MCF 10A (cell line): Measurements from ENCODE around the gene FARS2. TPM values are rescaled to one million over a fixed set of nuclear protein-coding genes. Genes with fewer than 3 reads are reported as not detected.

Source experiments
- BruUV-seq: library from RNA; stranded (reverse); fragments of 400-500 nt; replicated peaks from 2 replicates; lab custom pipeline; 2021; lab: Mats Ljungman, UMichigan
- CTCF ChIA-PET: fragments of 300-600 bp; sonication (Branson Sonifier 250); formaldehyde crosslinking; extraction: SDS; loops from one replicate; lab custom pipeline; 2021; ENCODE audit warnings: antibody characterized with exemption, inconsistent platforms; lab: Yijun Ruan, JAX
- POLR2A ChIA-PET: fragments of 300-600, 350-650 bp; sonication (Branson Sonifier 250); formaldehyde crosslinking; extraction: SDS; loops from one replicate; lab custom pipeline; 2020; ENCODE audit warnings: antibody characterized with exemption, inconsistent platforms; lab: Yijun Ruan, JAX
- DNase-seq: peaks from one replicate; pipeline ENCODE4 v3.0.0-alpha.2; 2018; ENCODE audit not compliant: unreplicated experiment
- H3K27ac Mint-ChIP-seq: one replicate; pipeline ENCODE4 v1.8.0; 2022; ENCODE audit warnings: mild to moderate bottlenecking, low read depth, mixed read lengths; ENCODE audit not compliant: unreplicated experiment
- H3K27me3 Mint-ChIP-seq: one replicate; pipeline ENCODE4 v1.8.0; 2022; ENCODE audit warnings: mixed read lengths; ENCODE audit not compliant: insufficient read depth, unreplicated experiment
- H3K36me3 Mint-ChIP-seq: one replicate; pipeline ENCODE4 v1.8.0; 2022; ENCODE audit warnings: mild to moderate bottlenecking, moderate library complexity, mixed read lengths; ENCODE audit not compliant: insufficient read depth, unreplicated experiment
- H3K4me1 Mint-ChIP-seq: one replicate; pipeline ENCODE4 v1.8.0; 2022; ENCODE audit warnings: mixed read lengths; ENCODE audit not compliant: insufficient read depth, unreplicated experiment
- H3K4me3 Mint-ChIP-seq: one replicate; pipeline ENCODE4 v1.8.0; 2022; ENCODE audit warnings: mild to moderate bottlenecking, moderate library complexity, mixed read lengths; ENCODE audit not compliant: unreplicated experiment
- H3K9me3 Mint-ChIP-seq: one replicate; pipeline ENCODE4 v1.8.0; 2022; ENCODE audit warnings: mixed read lengths; ENCODE audit not compliant: unreplicated experiment
- CTCF ChIP-seq: fragments of 200-600 bp; IDR thresholded peaks from one replicate; pipeline ENCODE4 v1.8.0; 2022; ENCODE audit warnings: antibody characterized with exemption, mild to moderate bottlenecking; ENCODE audit not compliant: unreplicated experiment
- intact Hi-C: fragments of 100-400 bp; cut with micrococcal nuclease; formaldehyde crosslinking; loops from 2 replicates; pipeline ENCODE4 v1.14.1; 2022
- total RNA-seq: library from RNA; stranded (reverse); gene quantifications from 2 replicates; pipeline ENCODE4 v1.2.3, GENCODE V29; 2022

Gene FARS2
- total RNA-seq, 1 experiment from 2014 or later: 18.2 TPM

DNA sequence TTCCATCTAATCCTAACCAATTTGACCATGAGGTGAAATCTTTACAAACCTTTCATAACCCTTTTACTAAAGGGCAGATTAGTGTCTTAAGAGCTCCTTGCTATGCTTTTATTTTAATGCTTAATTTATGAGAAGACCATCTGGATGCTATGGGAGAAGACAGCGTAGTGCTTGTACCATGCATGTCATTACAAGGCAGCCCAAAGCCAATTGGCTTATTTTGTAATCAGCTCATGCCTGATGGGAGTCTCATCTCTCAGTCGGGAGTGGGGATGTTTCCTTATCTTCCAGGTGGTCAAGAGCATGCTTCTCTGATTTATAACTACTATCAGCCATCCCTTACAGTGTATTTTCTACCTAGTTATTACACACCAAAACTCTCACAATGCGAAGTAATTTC, 304.7 kb downstream of the FARS2 start:
- no peak overlapping the region for H3K27ac Mint-ChIP-seq
- CTCF ChIA-PET: no interaction called here
- no peak for DNase-seq
- intact Hi-C loops: no loop called here
- H3K4me1 Mint-ChIP-seq: no peaks in the 10 kb centered on the region
- H3K27me3 Mint-ChIP-seq: no peaks in the 10 kb centered on the region
- POLR2A ChIA-PET: no interaction called here
- no peaks in the 10 kb centered on the region for H3K36me3 Mint-ChIP-seq
- BruUV-seq: no TSS peak
- no peaks in the 10 kb centered on the region for H3K9me3 Mint-ChIP-seq
- H3K4me3 Mint-ChIP-seq: no peak overlapping the region
- no peak for TF ChIP-seq CTCF

GRCh38 chr6:5566718-5567117, 305.4 kb downstream of the FARS2 start:
- Mint-ChIP-seq H3K4me3 (no peak overlapping the region), H3K36me3 (peaks cover 6% of the 10 kb centered on the region), H3K4me1 (no peaks in the 10 kb centered on the region), H3K27me3 (no peaks in the 10 kb centered on the region), H3K9me3 (no peaks in the 10 kb centered on the region), H3K27ac (no peak overlapping the region)
- no TSS peak for BruUV-seq
- ChIA-PET POLR2A (interaction anchor here (0.6 kb wide), 1 partner anchor 31 kb away, joined by 3 read pairs; no protein-coding TSS in a partner anchor), CTCF (interaction anchor here (0.6 kb wide), 1 partner anchor 110 kb away, joined by 3 read pairs; no protein-coding TSS in a partner anchor)
- no peak for TF ChIP-seq CTCF
- intact Hi-C loops: no loop called here
- DNase-seq: no peak

DNA sequence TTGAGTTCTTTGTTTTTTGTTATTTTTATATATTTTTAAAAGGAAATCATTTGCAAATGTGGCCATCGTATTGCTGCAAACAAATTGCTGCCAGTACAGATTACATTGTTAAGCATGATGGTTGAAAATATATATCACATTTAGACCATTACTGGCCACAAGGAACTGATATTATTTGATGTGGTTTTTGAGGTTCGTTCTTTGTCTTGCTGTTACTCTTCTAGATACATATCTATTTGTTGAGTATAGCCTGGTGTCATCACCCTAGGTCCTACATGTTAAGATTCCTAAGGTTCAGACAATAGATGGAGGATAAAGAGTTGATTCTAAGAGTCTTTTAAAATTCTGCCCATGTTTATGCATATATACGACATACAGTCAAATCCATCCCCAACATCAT, 306.0 kb downstream of the FARS2 start:
- H3K27me3 Mint-ChIP-seq: no peaks in the 10 kb centered on the region
- no TSS peak for BruUV-seq
- ChIA-PET CTCF (interaction anchor here (0.6 kb wide), 4 partner anchors 110 to 510 kb away, joined by 3 to 4 read pairs (median 3); no protein-coding TSS in a partner anchor), POLR2A (no interaction called here)
- no peaks in the 10 kb centered on the region for H3K9me3 Mint-ChIP-seq
- DNase-seq: no peak
- H3K4me3 Mint-ChIP-seq: no peak overlapping the region
- no peaks in the 10 kb centered on the region for H3K4me1 Mint-ChIP-seq
- H3K36me3 Mint-ChIP-seq: peaks cover 7% of the 10 kb centered on the region
- intact Hi-C loops: no loop called here
- no peak overlapping the region for H3K27ac Mint-ChIP-seq
- no peak for TF ChIP-seq CTCF

GRCh38 chr6:5567890-5568289, 306.6 kb downstream of the FARS2 start:
- no TSS peak for BruUV-seq
- CTCF ChIA-PET: interaction anchor here (0.6 kb wide), 4 partner anchors 21 to 510 kb away, joined by 3 to 4 read pairs (median 3); no protein-coding TSS in a partner anchor
- no peak for TF ChIP-seq CTCF
- no peaks in the 10 kb centered on the region for H3K9me3 Mint-ChIP-seq
- H3K27me3 Mint-ChIP-seq: no peaks in the 10 kb centered on the region
- intact Hi-C loops: no loop called here
- H3K4me1 Mint-ChIP-seq: no peaks in the 10 kb centered on the region
- H3K36me3 Mint-ChIP-seq: peaks cover 7% of the 10 kb centered on the region
- no peak for DNase-seq
- no peak overlapping the region for H3K4me3 Mint-ChIP-seq
- POLR2A ChIA-PET: no interaction called here
- H3K27ac Mint-ChIP-seq: no peak overlapping the region
